ENCODE results near the gene CD93.

- TF ChIP-seq REST (IDR thresholded peaks at IDR 0.05; ENCODE audit: insufficient read depth in 1 of 2, low read depth in 2 of 2, low read length in 2 of 2) (no peak), POLR2AphosphoS5 (IDR thresholded peaks at IDR 0.05; ENCODE audit: low read depth, low read length) (no peak), SIN3A (IDR thresholded peaks at IDR 0.05; ENCODE audit: borderline replicate concordance, insufficient read depth, low read length) (no peak)
Observed at GRCh38 chr20:23063581-23063980, 22.5 kb downstream of the CD93 start.
